ENCODE data around the gene ARRB1.

The ARRB1 gene

GRCh38 chr11:75260396-75261170 lies 90.9 kb downstream of the ARRB1 start:
- Histone ChIP-seq H3K27ac (replicated peaks; ENCODE audit: low read length) (no peak overlapping the region), H3K4me2 (ENCODE audit: insufficient read depth, low read length, poor library complexity, severe bottlenecking) (no peak overlapping the region), H3K79me1 (ENCODE audit: low read depth, low read length) (no peaks in the 10 kb centered on the region), H3K9ac (ENCODE audit: low read depth, low read length, poor library complexity) (no peak overlapping the region), H2BK15ac (ENCODE audit: low read length) (no peak overlapping the region), H3K36me3 (replicated peaks in 1 of 2; ENCODE audit: control insufficient read depth in 2 of 2, insufficient read depth in 2 of 2, low read length in 2 of 2) (peaks cover 0 to 3% of the 10 kb centered on the region in 2 donors), H3K9me3 (replicated peaks in 1 of 2; ENCODE audit: control insufficient read depth in 2 of 2, insufficient read depth in 1 of 2, low read depth in 1 of 2, low read length in 2 of 2) (no peaks in the 10 kb centered on the region), H2BK12ac (ENCODE audit: low read length) (no peak overlapping the region), H3K4me3 (ENCODE audit: low read length in 2 of 2) (peak overlapping the region in 1 of 2 donors; percentile 32), H4K91ac (ENCODE audit: low read depth, low read length, poor library complexity) (no peak overlapping the region), H2AK5ac (ENCODE audit: low read depth, low read length) (no peak overlapping the region), H3K4me1 (ENCODE audit: control insufficient read depth in 2 of 2, insufficient read depth in 1 of 2, low read depth in 1 of 2, low read length in 2 of 2) (no peaks in the 10 kb centered on the region), H2BK5ac (ENCODE audit: low read length) (no peak overlapping the region), H3K27me3 (ENCODE audit: control insufficient read depth in 3 of 3, insufficient read depth in 3 of 3, low read depth in 1 of 3, low read length in 3 of 3) (no peaks in the 10 kb centered on the region), H4K8ac (ENCODE audit: low read depth, low read length) (no peak overlapping the region), H3K23ac (ENCODE audit: low read depth, low read length, poor library complexity) (peak overlapping the region; percentile 45), H3K4ac (ENCODE audit: low read length) (no peak overlapping the region), H3K18ac (ENCODE audit: low read length) (peak overlapping the region; percentile 52), H2AFZ (ENCODE audit: low read length) (no peak overlapping the region), H2BK120ac (ENCODE audit: low read depth, low read length) (no peak overlapping the region), H3K14ac (ENCODE audit: low read length) (no peak overlapping the region)
- DNase-seq (ENCODE audit: low spot score), result no peak
- WGBS, 2 donors (ENCODE audit: extremely low coverage in 2 of 2, insufficient read length in 2 of 2, insufficient replicate concordance in 1 of 2), result no CpG with 5 or more reads among the region's 10 CpGs

DNA sequence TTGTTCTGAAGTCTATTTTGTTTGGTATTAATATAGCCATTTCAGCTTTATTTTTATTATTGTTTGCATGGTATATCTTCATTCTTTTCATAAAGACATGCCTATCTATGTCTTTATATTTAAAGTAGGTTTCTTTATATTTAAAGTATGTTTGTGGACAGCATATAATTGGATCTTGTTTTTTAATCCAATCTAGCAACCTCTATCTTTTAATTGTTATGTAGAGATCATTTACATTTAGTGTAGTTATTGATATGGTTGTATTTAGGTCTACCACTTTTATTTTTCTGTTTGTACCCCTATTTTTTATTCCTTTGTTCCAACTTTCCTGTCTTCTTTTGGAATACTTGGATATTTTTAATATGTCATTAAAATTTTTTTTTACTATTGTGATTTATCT lies 97.1 kb downstream of the ARRB1 start:
- Histone ChIP-seq H4K8ac (ENCODE audit: low read depth, low read length) (no peak overlapping the region), H2AK5ac (ENCODE audit: low read depth, low read length) (no peak overlapping the region), H3K23ac (ENCODE audit: low read depth, low read length, poor library complexity) (no peak overlapping the region), H3K27ac (replicated peaks; ENCODE audit: low read length) (no peak overlapping the region), H3K4me1 (ENCODE audit: control insufficient read depth in 2 of 2, insufficient read depth in 1 of 2, low read depth in 1 of 2, low read length in 2 of 2) (no peaks in the 10 kb centered on the region), H3K14ac (ENCODE audit: low read length) (no peak overlapping the region), H2BK5ac (ENCODE audit: low read length) (no peak overlapping the region), H2BK12ac (ENCODE audit: low read length) (no peak overlapping the region), H3K79me1 (ENCODE audit: low read depth, low read length) (no peaks in the 10 kb centered on the region), H3K4ac (ENCODE audit: low read length) (no peak overlapping the region), H3K4me2 (ENCODE audit: insufficient read depth, low read length, poor library complexity, severe bottlenecking) (no peak overlapping the region), H3K4me3 (ENCODE audit: low read length in 2 of 2) (no peak overlapping the region), H2BK120ac (ENCODE audit: low read depth, low read length) (no peak overlapping the region), H3K27me3 (ENCODE audit: control insufficient read depth in 3 of 3, insufficient read depth in 3 of 3, low read depth in 1 of 3, low read length in 3 of 3) (no peaks in the 10 kb centered on the region), H3K9ac (ENCODE audit: low read depth, low read length, poor library complexity) (no peak overlapping the region), H3K9me3 (replicated peaks in 1 of 2; ENCODE audit: control insufficient read depth in 2 of 2, insufficient read depth in 1 of 2, low read depth in 1 of 2, low read length in 2 of 2) (peaks cover 0 to 1% of the 10 kb centered on the region in 2 donors), H4K91ac (ENCODE audit: low read depth, low read length, poor library complexity) (no peak overlapping the region), H3K18ac (ENCODE audit: low read length) (no peak overlapping the region), H2BK15ac (ENCODE audit: low read length) (no peak overlapping the region), H2AFZ (ENCODE audit: low read length) (no peak overlapping the region), H3K36me3 (replicated peaks in 1 of 2; ENCODE audit: control insufficient read depth in 2 of 2, insufficient read depth in 2 of 2, low read length in 2 of 2) (no peaks in the 10 kb centered on the region)
- DNase-seq (ENCODE audit: low spot score), result no peak

DNA sequence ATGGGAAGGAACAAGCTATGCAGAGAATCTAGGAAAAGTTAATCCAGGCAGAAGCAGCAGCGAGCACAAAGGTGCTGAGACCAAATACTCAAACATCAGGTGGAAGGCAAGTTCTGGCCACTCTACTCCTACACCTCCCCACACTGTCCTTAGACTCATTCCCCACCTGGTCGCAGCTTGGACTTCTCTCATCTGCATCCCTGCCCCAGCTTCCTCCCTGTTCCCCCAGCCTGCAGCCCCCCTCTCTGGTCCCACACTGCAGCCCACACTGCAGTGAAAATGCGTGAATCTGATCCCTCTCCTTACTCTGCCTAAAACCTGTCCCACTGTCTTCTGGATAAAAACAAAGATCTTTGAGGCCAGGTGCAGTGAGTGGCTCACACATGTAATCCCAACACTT lies 101.8 kb downstream of the ARRB1 start:
- Histone ChIP-seq H3K4me3 (ENCODE audit: low read length in 2 of 2) (no peak overlapping the region), H3K9ac (ENCODE audit: low read depth, low read length, poor library complexity) (no peak overlapping the region), H3K79me1 (ENCODE audit: low read depth, low read length) (no peaks in the 10 kb centered on the region), H4K8ac (ENCODE audit: low read depth, low read length) (no peak overlapping the region), H2BK5ac (ENCODE audit: low read length) (no peak overlapping the region), H3K4me1 (ENCODE audit: control insufficient read depth in 2 of 2, insufficient read depth in 1 of 2, low read depth in 1 of 2, low read length in 2 of 2) (no peaks in the 10 kb centered on the region), H3K27me3 (ENCODE audit: control insufficient read depth in 3 of 3, insufficient read depth in 3 of 3, low read depth in 1 of 3, low read length in 3 of 3) (peaks cover 0 to 13% (median 0%) of the 10 kb centered on the region in 3 experiments), H3K4me2 (ENCODE audit: insufficient read depth, low read length, poor library complexity, severe bottlenecking) (no peak overlapping the region), H2BK12ac (ENCODE audit: low read length) (no peak overlapping the region), H3K14ac (ENCODE audit: low read length) (no peak overlapping the region), H2AFZ (ENCODE audit: low read length) (no peak overlapping the region), H3K36me3 (replicated peaks in 1 of 2; ENCODE audit: control insufficient read depth in 2 of 2, insufficient read depth in 2 of 2, low read length in 2 of 2) (no peaks in the 10 kb centered on the region), H2BK120ac (ENCODE audit: low read depth, low read length) (no peak overlapping the region), H2BK15ac (ENCODE audit: low read length) (no peak overlapping the region), H3K23ac (ENCODE audit: low read depth, low read length, poor library complexity) (no peak overlapping the region), H3K27ac (replicated peaks; ENCODE audit: low read length) (no peak overlapping the region), H3K9me3 (replicated peaks in 1 of 2; ENCODE audit: control insufficient read depth in 2 of 2, insufficient read depth in 1 of 2, low read depth in 1 of 2, low read length in 2 of 2) (peaks cover 0 to 1% of the 10 kb centered on the region in 2 donors), H3K18ac (ENCODE audit: low read length) (no peak overlapping the region), H2AK5ac (ENCODE audit: low read depth, low read length) (no peak overlapping the region), H3K4ac (ENCODE audit: low read length) (no peak overlapping the region), H4K91ac (ENCODE audit: low read depth, low read length, poor library complexity) (no peak overlapping the region)
- WGBS, 2 donors (ENCODE audit: extremely low coverage in 2 of 2, insufficient read length in 2 of 2, insufficient replicate concordance in 1 of 2), result no CpG with 5 or more reads among the region's 3 CpGs
- DNase-seq (ENCODE audit: low spot score), result no peak

- H2BK120ac ChIP-seq (ENCODE audit: low read depth, low read length), result no peak overlapping the region
- no peak overlapping the region for H3K4me2 ChIP-seq (ENCODE audit: insufficient read depth, low read length, poor library complexity, severe bottlenecking)
- H3K4ac ChIP-seq (ENCODE audit: low read length), result no peak overlapping the region
- no CpG with 5 or more reads among the region's 11 CpGs for WGBS, 2 donors (ENCODE audit: extremely low coverage in 2 of 2, insufficient read length in 2 of 2, insufficient replicate concordance in 1 of 2)
- no peaks in the 10 kb centered on the region for H3K36me3 ChIP-seq (replicated peaks in 1 of 2; ENCODE audit: control insufficient read depth in 2 of 2, insufficient read depth in 2 of 2, low read length in 2 of 2)
- no peak overlapping the region for H3K9ac ChIP-seq (ENCODE audit: low read depth, low read length, poor library complexity)
- no peak overlapping the region for H3K14ac ChIP-seq (ENCODE audit: low read length)
- peaks cover 0 to 1% of the 10 kb centered on the region in 2 donors for H3K9me3 ChIP-seq (replicated peaks in 1 of 2; ENCODE audit: control insufficient read depth in 2 of 2, insufficient read depth in 1 of 2, low read depth in 1 of 2, low read length in 2 of 2)
- peaks cover 0 to 21% (median 5%) of the 10 kb centered on the region in 3 experiments for H3K27me3 ChIP-seq (ENCODE audit: control insufficient read depth in 3 of 3, insufficient read depth in 3 of 3, low read depth in 1 of 3, low read length in 3 of 3)
- no peak overlapping the region for H2AFZ ChIP-seq (ENCODE audit: low read length)
- no peak overlapping the region for H2BK12ac ChIP-seq (ENCODE audit: low read length)
- no peak overlapping the region for H4K91ac ChIP-seq (ENCODE audit: low read depth, low read length, poor library complexity)
- DNase-seq (ENCODE audit: low spot score), result no peak
- no peaks in the 10 kb centered on the region for H3K4me1 ChIP-seq (ENCODE audit: control insufficient read depth in 2 of 2, insufficient read depth in 1 of 2, low read depth in 1 of 2, low read length in 2 of 2)
- no peak overlapping the region for H3K27ac ChIP-seq (replicated peaks; ENCODE audit: low read length)
- no peak overlapping the region for H2BK15ac ChIP-seq (ENCODE audit: low read length)
- H3K23ac ChIP-seq (ENCODE audit: low read depth, low read length, poor library complexity), result no peak overlapping the region
- H2BK5ac ChIP-seq (ENCODE audit: low read length), result no peak overlapping the region
- no peaks in the 10 kb centered on the region for H3K79me1 ChIP-seq (ENCODE audit: low read depth, low read length)
- no peak overlapping the region for H3K4me3 ChIP-seq (ENCODE audit: low read length in 2 of 2)
- no peak overlapping the region for H2AK5ac ChIP-seq (ENCODE audit: low read depth, low read length)
- no peak overlapping the region for H3K18ac ChIP-seq (ENCODE audit: low read length)
- H4K8ac ChIP-seq (ENCODE audit: low read depth, low read length), result no peak overlapping the region
Observed at GRCh38 chr11:75248924-75249256, 102.6 kb downstream of the ARRB1 start.

All from neuronal stem cell (in vitro differentiated cells).